HS-27A (cell line): Measurements from ENCODE around the gene RHBDD1.
A peak's percentile ranks its signal among the peaks of the same experiment; 100 is the strongest.

Experiments
- DNase-seq: peaks from one replicate; pipeline ENCODE4 v3.0.0-alpha.2; 2012; ENCODE audit warnings: low read depth, missing footprints

RHBDD1 gene

GRCh38 chr2:226845386-226846116, 9.7 kb downstream of the RHBDD1 start:
- DNase-seq: no peak

- no peak for DNase-seq
Observed at GRCh38 chr2:226847090-226847489, 11.2 kb downstream of the RHBDD1 start.

- DNase-seq: no peak
Observed at GRCh38 chr2:226847511-226847910, 11.7 kb downstream of the RHBDD1 start.

- no peak for DNase-seq
Observed at GRCh38 chr2:226849349-226849748, 13.5 kb downstream of the RHBDD1 start.

- no peak for DNase-seq
Observed at GRCh38 chr2:226850024-226850423, 14.2 kb downstream of the RHBDD1 start.

GRCh38 chr2:226855787-226856186, 19.9 kb downstream of the RHBDD1 start:
- DNase-seq: no peak

GRCh38 chr2:226860087-226860486, 24.2 kb downstream of the RHBDD1 start:
- DNase-seq: no peak

GRCh38 chr2:226862623-226863022, 26.8 kb downstream of the RHBDD1 start:
- no peak for DNase-seq

GRCh38 chr2:226865273-226865672, 29.4 kb downstream of the RHBDD1 start:
- DNase-seq: no peak

- no peak for DNase-seq
Observed at GRCh38 chr2:226865710-226866109, 29.9 kb downstream of the RHBDD1 start.

- DNase-seq: no peak
Observed at GRCh38 chr2:226868331-226869162, 32.7 kb downstream of the RHBDD1 start.

- DNase-seq: no peak
Observed at GRCh38 chr2:226869371-226869770, 33.5 kb downstream of the RHBDD1 start.

GRCh38 chr2:226873051-226873620, 37.3 kb downstream of the RHBDD1 start:
- DNase-seq: peak; percentile 22

- DNase-seq: no peak
Observed at GRCh38 chr2:226873826-226874225, 38.0 kb downstream of the RHBDD1 start.

- no peak for DNase-seq
Observed at GRCh38 chr2:226874749-226875148, 38.9 kb downstream of the RHBDD1 start.

GRCh38 chr2:226875438-226876225, 39.8 kb downstream of the RHBDD1 start:
- DNase-seq: no peak

GRCh38 chr2:226877491-226877890, 41.6 kb downstream of the RHBDD1 start:
- no peak for DNase-seq

- no peak for DNase-seq
Observed at GRCh38 chr2:226881287-226881686, 45.4 kb downstream of the RHBDD1 start.

GRCh38 chr2:226882606-226883005, 46.8 kb downstream of the RHBDD1 start:
- no peak for DNase-seq

GRCh38 chr2:226883296-226883795, 47.5 kb downstream of the RHBDD1 start:
- DNase-seq: no peak

GRCh38 chr2:226884166-226884565, 48.3 kb downstream of the RHBDD1 start:
- DNase-seq: no peak
